Neural progenitor cell (in vitro differentiated cells): ENCODE measurements around the gene KAZALD1. TPM values are rescaled to one million over a fixed set of nuclear protein-coding genes. Genes with fewer than 3 reads are reported as not detected.

ENCODE experiments used
- DNase-seq: peaks from one replicate; pipeline ENCODE4 v3.0.0-alpha.2; 2016; ENCODE audit warnings: low spot score
- H2AFZ ChIP-seq: fragments of 200-600 bp; sonication (generic); replicated peaks from 2 replicates; pipeline ENCODE4 v1.6.1; 2016; ENCODE audit warnings: antibody characterized with exemption
- H3F3A ChIP-seq: fragments of 200-600 bp; sonication (generic); 2 replicates; pipeline ENCODE4 v1.6.1; 2016; ENCODE audit warnings: antibody characterized with exemption, low read depth
- H3K27ac ChIP-seq: fragments of 200-600 bp; sonication (generic); 2 replicates; pipeline ENCODE4 v1.5.1; 2016; ENCODE audit warnings: mild to moderate bottlenecking
- H3K27me3 ChIP-seq: fragments of 200-600 bp; sonication (generic); 2 replicates; pipeline ENCODE4 v1.6.1; 2016; ENCODE audit warnings: mild to moderate bottlenecking, moderate library complexity
- H3K36me3 ChIP-seq: fragments of 200-600 bp; sonication (generic); 2 replicates; pipeline ENCODE4 v1.5.1; 2016
- H3K4me1 ChIP-seq: fragments of 200-600 bp; sonication (generic); 2 replicates; pipeline ENCODE4 v1.6.1; 2016; ENCODE audit warnings: mixed run types
- H3K4me2 ChIP-seq: fragments of 200-600 bp; sonication (generic); 2 replicates; pipeline ENCODE4 v1.6.1; 2016
- H3K4me3 ChIP-seq: fragments of 200-600 bp; sonication (generic); 2 replicates; pipeline ENCODE4 v1.5.1; 2016
- H3K79me2 ChIP-seq: fragments of 200-600 bp; sonication (generic); 2 replicates; pipeline ENCODE4 v1.6.1; 2016; ENCODE audit warnings: low read depth
- H3K9ac ChIP-seq: fragments of 200-600 bp; sonication (generic); 2 replicates; pipeline ENCODE4 v1.6.1; 2016
- H3K9me3 ChIP-seq: fragments of 200-600 bp; sonication (generic); 2 replicates; pipeline ENCODE4 v1.5.1; 2016; ENCODE audit warnings: low read depth
- H4K20me1 ChIP-seq: fragments of 200-600 bp; sonication (generic); 2 replicates; pipeline ENCODE4 v1.6.1; 2016; ENCODE audit warnings: low read depth
- H3K27ac Mint-ChIP-seq: 3 replicates; pipeline ENCODE4 v1.8.0; 2021; ENCODE audit warnings: mixed read lengths
- H3K27me3 Mint-ChIP-seq: 2 replicates; pipeline ENCODE4 v1.8.0; 2022; ENCODE audit warnings: low read depth, mild to moderate bottlenecking, inconsistent platforms, moderate library complexity, mixed read lengths; ENCODE audit not compliant: insufficient read depth
- H3K36me3 Mint-ChIP-seq: 3 replicates; pipeline ENCODE4 v1.8.0; 2021; ENCODE audit warnings: mixed read lengths
- H3K4me1 Mint-ChIP-seq: 3 replicates; pipeline ENCODE4 v1.8.0; 2021; ENCODE audit warnings: mixed read lengths
- H3K4me3 Mint-ChIP-seq: 3 replicates; pipeline ENCODE4 v1.8.0; 2021; ENCODE audit warnings: mild to moderate bottlenecking, moderate library complexity, mixed read lengths
- H3K9me3 Mint-ChIP-seq: 3 replicates; pipeline ENCODE4 v1.8.0; 2020; ENCODE audit warnings: mixed read lengths
- EZH2 ChIP-seq: fragments of 200-600 bp; sonication (generic); IDR thresholded peaks from 2 replicates; pipeline ENCODE4 v1.6.1; 2017; ENCODE audit warnings: antibody characterized with exemption, mild to moderate bottlenecking, moderate library complexity
- EZH2phosphoT487 ChIP-seq: fragments of 200-600 bp; sonication (generic); IDR thresholded peaks from 2 replicates; pipeline ENCODE4 v1.6.1; 2017; ENCODE audit warnings: antibody characterized with exemption
- total RNA-seq: library from RNA; depleted of rRNA; stranded (reverse); fragments of >200 nt; gene quantifications from 2 replicates; pipeline ENCODE4 v1.2.3, GENCODE V29; 2015; ENCODE audit warnings: low replicate concordance
- TF ChIP-seq, protein P1 (sequence below): fragments of 200-600 bp; sonication (generic); IDR thresholded peaks from 2 replicates; pipeline ENCODE4 v1.5.1; 2017; ENCODE audit warnings: antibody characterized with exemption, mild to moderate bottlenecking

Gene KAZALD1, protein sequence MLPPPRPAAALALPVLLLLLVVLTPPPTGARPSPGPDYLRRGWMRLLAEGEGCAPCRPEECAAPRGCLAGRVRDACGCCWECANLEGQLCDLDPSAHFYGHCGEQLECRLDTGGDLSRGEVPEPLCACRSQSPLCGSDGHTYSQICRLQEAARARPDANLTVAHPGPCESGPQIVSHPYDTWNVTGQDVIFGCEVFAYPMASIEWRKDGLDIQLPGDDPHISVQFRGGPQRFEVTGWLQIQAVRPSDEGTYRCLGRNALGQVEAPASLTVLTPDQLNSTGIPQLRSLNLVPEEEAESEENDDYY
- 0.77 and 1.8 TPM in 2 replicates for total RNA-seq

DNA sequence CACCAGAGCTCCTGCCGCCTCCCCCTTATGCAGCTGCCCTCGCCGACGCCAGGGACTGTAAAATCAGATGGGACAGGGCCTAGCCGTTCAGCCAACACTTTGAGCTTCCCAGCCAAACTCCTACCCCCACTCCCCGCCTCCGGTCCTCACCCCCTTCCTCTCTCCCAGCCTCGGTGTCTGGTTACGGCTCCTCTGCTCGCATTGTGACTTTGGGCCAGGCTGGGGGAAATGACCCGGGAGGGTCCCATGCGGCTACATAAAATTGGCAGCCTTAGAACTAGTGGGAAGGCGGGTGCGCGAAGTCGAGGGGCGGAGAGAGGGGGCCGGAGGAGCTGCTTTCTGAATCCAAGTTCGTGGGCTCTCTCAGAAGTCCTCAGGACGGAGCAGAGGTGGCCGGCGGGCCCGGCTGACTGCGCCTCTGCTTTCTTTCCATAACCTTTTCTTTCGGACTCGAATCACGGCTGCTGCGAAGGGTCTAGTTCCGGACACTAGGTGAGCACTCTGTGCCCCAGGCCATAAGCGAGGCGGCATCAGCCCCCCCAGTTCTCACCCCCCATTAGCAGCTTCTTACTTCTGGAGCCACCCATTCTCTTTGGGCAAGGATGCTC, at the start of gene KAZALD1:
TSS of gene KAZALD1 (plus strand) at position 366 of the 608 bp plus-strand sequence. CDS start 604 bp downstream, outside the sequence.
- Histone ChIP-seq H3K4me1 (peaks cover 32% of the 10 kb centered on the region), H2AFZ (peak within 1 kb of the TSS; percentile 97), H3K4me2 (peak within 1 kb of the TSS; percentile 88), H3K4me3 (peak within 1 kb of the TSS; percentile 85), H3K79me2 (peaks cover 23% of the 10 kb centered on the region), H3K9me3 (no peaks in the 10 kb centered on the region), H3K36me3 (no peaks in the 10 kb centered on the region), H3K27ac (peak within 1 kb of the TSS; percentile 47), H3K9ac (peak within 1 kb of the TSS; percentile 69), H3K27me3 (peaks cover 57% of the 10 kb centered on the region), H4K20me1 (peaks cover 56% of the 10 kb centered on the region), H3F3A (peaks cover 36% of the 10 kb centered on the region)
- H3K4me3 Mint-ChIP-seq, result peak within 1 kb of the TSS; percentile 96
- peak; percentile 86 for DNase-seq
- H3K27me3 Mint-ChIP-seq, result peaks cover 32% of the 10 kb centered on the region
- H3K4me1 Mint-ChIP-seq, result peaks cover 56% of the 10 kb centered on the region
- TF ChIP-seq, protein P1, sequence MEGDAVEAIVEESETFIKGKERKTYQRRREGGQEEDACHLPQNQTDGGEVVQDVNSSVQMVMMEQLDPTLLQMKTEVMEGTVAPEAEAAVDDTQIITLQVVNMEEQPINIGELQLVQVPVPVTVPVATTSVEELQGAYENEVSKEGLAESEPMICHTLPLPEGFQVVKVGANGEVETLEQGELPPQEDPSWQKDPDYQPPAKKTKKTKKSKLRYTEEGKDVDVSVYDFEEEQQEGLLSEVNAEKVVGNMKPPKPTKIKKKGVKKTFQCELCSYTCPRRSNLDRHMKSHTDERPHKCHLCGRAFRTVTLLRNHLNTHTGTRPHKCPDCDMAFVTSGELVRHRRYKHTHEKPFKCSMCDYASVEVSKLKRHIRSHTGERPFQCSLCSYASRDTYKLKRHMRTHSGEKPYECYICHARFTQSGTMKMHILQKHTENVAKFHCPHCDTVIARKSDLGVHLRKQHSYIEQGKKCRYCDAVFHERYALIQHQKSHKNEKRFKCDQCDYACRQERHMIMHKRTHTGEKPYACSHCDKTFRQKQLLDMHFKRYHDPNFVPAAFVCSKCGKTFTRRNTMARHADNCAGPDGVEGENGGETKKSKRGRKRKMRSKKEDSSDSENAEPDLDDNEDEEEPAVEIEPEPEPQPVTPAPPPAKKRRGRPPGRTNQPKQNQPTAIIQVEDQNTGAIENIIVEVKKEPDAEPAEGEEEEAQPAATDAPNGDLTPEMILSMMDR, result no peak
- peak; percentile 39 for TF ChIP-seq EZH2phosphoT487
- TF ChIP-seq EZH2, result peak; percentile 2
- H3K36me3 Mint-ChIP-seq, result no peaks in the 10 kb centered on the region
- H3K9me3 Mint-ChIP-seq, result no peaks in the 10 kb centered on the region
- H3K27ac Mint-ChIP-seq, result peak within 1 kb of the TSS; percentile 96

DNA sequence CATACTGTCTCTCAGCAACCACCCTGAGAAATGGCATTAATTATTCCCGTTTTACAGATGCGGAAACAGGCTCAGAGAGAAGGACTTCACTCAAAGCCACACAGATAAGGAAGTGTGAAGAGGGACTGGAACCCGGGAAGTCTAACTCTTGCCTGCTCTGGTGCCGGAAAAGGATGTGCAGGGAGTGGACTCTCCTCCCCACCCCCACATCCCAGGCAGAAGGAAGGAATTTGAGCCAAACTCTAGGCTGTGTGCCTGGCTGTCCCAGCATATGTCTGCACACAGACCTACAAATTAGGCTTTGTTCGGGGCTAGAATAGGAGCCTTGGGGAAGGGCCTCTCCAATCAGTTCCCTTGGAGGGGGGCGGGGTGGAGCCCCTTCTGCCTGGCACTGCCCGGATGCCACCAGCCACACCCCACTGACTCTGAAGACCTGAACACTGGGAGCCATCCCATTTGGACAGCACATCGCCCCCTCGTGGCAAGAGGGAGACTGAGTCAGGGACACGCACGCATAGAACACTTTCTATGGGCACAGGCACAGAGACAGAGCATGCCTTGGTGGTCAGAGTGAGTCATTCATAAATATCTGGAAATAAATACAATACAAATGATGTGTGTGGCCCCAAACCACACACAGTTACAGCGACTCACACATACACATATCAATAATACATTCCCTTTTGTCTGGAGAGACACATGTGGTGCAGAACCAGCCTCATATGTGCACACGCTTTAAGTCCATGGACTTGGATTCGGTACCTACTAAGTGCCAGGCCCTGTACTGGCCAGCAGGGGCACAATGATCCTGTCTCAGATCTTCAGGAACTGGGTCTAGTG, 49.0 kb upstream of the KAZALD1 start:
- H3K27ac Mint-ChIP-seq, result no peak overlapping the region
- H3K27ac ChIP-seq, result no peak overlapping the region
- H3K27me3 Mint-ChIP-seq, result peaks cover 27% of the 10 kb centered on the region
- TF ChIP-seq, protein P1, result peak; percentile 86
- TF ChIP-seq EZH2, result no peak
- no peak for TF ChIP-seq EZH2phosphoT487
- peaks cover 35% of the 10 kb centered on the region for H3K27me3 ChIP-seq
- H2AFZ ChIP-seq, result no peak overlapping the region
- H4K20me1 ChIP-seq, result no peaks in the 10 kb centered on the region
- H3K36me3 ChIP-seq, result no peaks in the 10 kb centered on the region
- H3K4me3 Mint-ChIP-seq, result peak overlapping the region; percentile 8
- DNase-seq, result peak; percentile 92
- peaks cover 11% of the 10 kb centered on the region for H3F3A ChIP-seq
- H3K9me3 Mint-ChIP-seq, result no peaks in the 10 kb centered on the region
- no peaks in the 10 kb centered on the region for H3K9me3 ChIP-seq
- H3K4me1 Mint-ChIP-seq, result peaks cover 38% of the 10 kb centered on the region
- H3K79me2 ChIP-seq, result no peaks in the 10 kb centered on the region
- H3K36me3 Mint-ChIP-seq, result no peaks in the 10 kb centered on the region
- no peak overlapping the region for H3K4me3 ChIP-seq
- H3K4me2 ChIP-seq, result no peak overlapping the region
- no peak overlapping the region for H3K9ac ChIP-seq
- peaks cover 18% of the 10 kb centered on the region for H3K4me1 ChIP-seq

DNA sequence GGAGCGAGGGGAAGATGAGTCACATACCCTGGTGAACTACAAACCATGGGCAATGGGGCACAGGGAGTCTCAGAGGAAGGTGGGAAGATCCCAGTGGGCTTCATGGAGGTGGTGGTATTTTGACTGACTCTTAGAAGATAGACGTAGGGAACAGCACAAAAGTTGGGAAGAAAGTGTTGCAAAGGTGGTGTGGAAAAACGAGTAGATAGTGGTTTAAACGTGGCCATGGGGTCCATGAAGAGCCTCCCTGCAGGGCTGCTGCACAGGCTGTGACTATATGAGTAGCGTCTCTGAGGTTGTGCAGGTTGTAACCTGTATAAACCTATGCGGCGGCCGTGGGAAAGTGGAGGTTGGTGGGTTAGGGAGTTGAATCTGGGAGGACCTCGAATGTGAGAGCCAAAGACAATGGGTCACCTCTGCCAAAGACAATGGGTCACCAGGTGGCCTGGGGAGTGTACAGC, 48.4 kb upstream of the KAZALD1 start:
- H3F3A ChIP-seq, result peaks cover 17% of the 10 kb centered on the region
- H3K4me2 ChIP-seq, result no peak overlapping the region
- H3K79me2 ChIP-seq, result no peaks in the 10 kb centered on the region
- H3K9me3 Mint-ChIP-seq, result no peaks in the 10 kb centered on the region
- peaks cover 39% of the 10 kb centered on the region for H3K4me1 Mint-ChIP-seq
- TF ChIP-seq EZH2, result no peak
- TF ChIP-seq, protein P1, result no peak
- TF ChIP-seq EZH2phosphoT487, result no peak
- DNase-seq, result no peak
- H3K27ac Mint-ChIP-seq, result no peak overlapping the region
- H3K9me3 ChIP-seq, result no peaks in the 10 kb centered on the region
- H3K4me3 Mint-ChIP-seq, result peak overlapping the region; percentile 8
- H3K27ac ChIP-seq, result no peak overlapping the region
- H3K27me3 ChIP-seq, result peaks cover 41% of the 10 kb centered on the region
- H4K20me1 ChIP-seq, result no peaks in the 10 kb centered on the region
- no peak overlapping the region for H2AFZ ChIP-seq
- peaks cover 19% of the 10 kb centered on the region for H3K4me1 ChIP-seq
- no peaks in the 10 kb centered on the region for H3K36me3 ChIP-seq
- no peaks in the 10 kb centered on the region for H3K36me3 Mint-ChIP-seq
- no peak overlapping the region for H3K4me3 ChIP-seq
- H3K27me3 Mint-ChIP-seq, result peaks cover 25% of the 10 kb centered on the region
- H3K9ac ChIP-seq, result no peak overlapping the region
